Heart left ventricle (tissue), 16 donors: Measurements from ENCODE around the gene HOXA9. TPM values are rescaled to one million over a fixed set of nuclear protein-coding genes. Genes with fewer than 3 reads are reported as not detected.
A peak's percentile ranks its signal among the peaks of the same experiment; 100 is the strongest.

Source experiments
- ATAC-seq, 4 donors: fragments of 200-7000 bp; cut with Tn5 transposase; one replicate each; pipeline ENCODE4 v1.9.1; 2020 to 2022; ENCODE audit warnings: moderate library complexity in 4 of 4, mild to moderate bottlenecking in 3 of 4, moderate number of reproducible peaks in 1 of 4
- DNase-seq, 5 donors: peaks; one replicate each; pipeline ENCODE4 v3.0.0-alpha.2; 2020
- H3K27ac ChIP-seq, 12 donors: fragments of 200-600 bp; sonication (generic) in 4 of 12; one replicate each; pipeline versions ENCODE4 v1.5.0 to v1.8.0; 2016 to 2022; ENCODE audit warnings: mild to moderate bottlenecking in 2 of 12
- H3K27me3 ChIP-seq, 9 donors: fragments of 200-600 bp; sonication (generic) in 2 of 9; one replicate each; pipeline versions ENCODE4 v1.5.1 to v1.8.0; 2016 to 2022; ENCODE audit warnings: mild to moderate bottlenecking in 3 of 9
- H3K36me3 ChIP-seq, 9 donors: fragments of 200-600 bp; sonication (generic) in 2 of 9; one replicate each; pipeline versions ENCODE4 v1.5.0 to v1.8.0; 2018 to 2022; ENCODE audit warnings: mild to moderate bottlenecking in 2 of 9
- H3K4me1 ChIP-seq, 12 donors: fragments of 200-600 bp; sonication (generic) in 4 of 12; one replicate each; pipeline versions ENCODE4 v1.5.0 to v1.8.0; 2016 to 2022; ENCODE audit warnings: mild to moderate bottlenecking in 3 of 12
- H3K4me3 ChIP-seq, 12 donors: fragments of 200-600 bp; sonication (generic) in 4 of 12; one replicate each; pipeline versions ENCODE4 v1.5.0 to v1.8.0; 2017 to 2022; ENCODE audit warnings: mild to moderate bottlenecking in 9 of 12, moderate library complexity in 4 of 12
- H3K9me3 ChIP-seq, 12 donors: fragments of 200-600 bp; sonication (generic) in 4 of 12; one replicate each; pipeline versions ENCODE4 v1.5.0 to v1.8.0; 2016 to 2022; ENCODE audit warnings: mild to moderate bottlenecking in 1 of 12
- POLR2A ChIP-seq, 2 donors: fragments of 450-650 bp; IDR thresholded peaks; one replicate each; pipeline ENCODE4 v1.6.1; 2017; ENCODE audit warnings: antibody characterized with exemption in 2 of 2, mild to moderate bottlenecking in 2 of 2, moderate library complexity in 2 of 2
- WGBS, 4 donors: extraction: QIAGEN DNeasy Blood & Tissue Kit in 2 of 4; methylation state at CpG; one replicate each; pipeline versions ENCODE4 v1.1.5 to v1.1.7; 2013 to 2018; 5-methylcytosine and 5-hydroxymethylcytosine counted together
- intact Hi-C, 10 donors: fragments of 100-400 bp; cut with DNase I; formaldehyde crosslinking; loops; one replicate each; pipeline versions ENCODE4 v1.11.1 to v1.14.2; 2022
- polyA plus RNA-seq, 2 donors: library from polyadenylated mRNA; stranded (reverse); fragments of 200-250 nt; gene quantifications; one replicate each; pipeline ENCODE4 v1.2.3, GENCODE V29; 2013
- total RNA-seq, 9 donors: library from RNA; depleted of rRNA in 2 of 9; stranded (reverse); fragments of >200 nt in 2 of 9; fragmentation: NEBNext Ultra II Directional in 3 of 9; extraction: Animal tissue kit (Norgen Biotek cat#: 25700) in 3 of 9; gene quantifications; one replicate each; pipeline versions ENCODE4 v1.1.0 to v1.2.4, GENCODE V29; 2016 to 2023
- TF ChIP-seq, protein P1 (sequence below), 12 donors: fragments of 200-600 bp; sonication (generic) in 4 of 12; IDR thresholded peaks; one replicate each; pipeline versions ENCODE4 v1.5.0 to v1.8.0; 2018 to 2022; ENCODE audit warnings: antibody characterized with exemption in 12 of 12, mild to moderate bottlenecking in 5 of 12
- donor health status: ischemic (EF 13 %, LVEDD 7.1; RV severe dilation, severe dysfunction).
- donor health status: healthy with polysubstance abuse.
- donor health status: DM: no; HTN: yes; CAD: no.
- donor health status: DM: no; HTN: no; CAD: no.
- donor health status: ischemic (EF 25% LVEDD 6.9; RV normal size, moderate dysfunction).
- donor health status: ischemic (EF 25% LVEDD 5.7; RV mildly dilated, moderate dysfunction).
- donor health status: healthy.
- donor health status: DM: yes; HTN: yes; CAD: no.
- donor health status: ischemic (EF 35%, LVEDD 5.7; RV mildly dilated, moderate dysfunction).
- donor health status: nonischemic (EF 11% LVEDD 7.7; RV severe dilation, severe dysfunction).
- donor health status: DM: yes; HTN: yes; CAD: no.
- donor health status: PGD.
- donor health status: ischemic (EF 29% LVEDD 5.4; RV normal size, mild dysfunction).
- donor health status: nonischemic (EF 23%, LVEDD 6.1; RV moderate dilation, normal function).

The HOXA9 gene
- total and polyA plus RNA-seq, 11 donors = 0.29 TPM; not detected in 10

DNA sequence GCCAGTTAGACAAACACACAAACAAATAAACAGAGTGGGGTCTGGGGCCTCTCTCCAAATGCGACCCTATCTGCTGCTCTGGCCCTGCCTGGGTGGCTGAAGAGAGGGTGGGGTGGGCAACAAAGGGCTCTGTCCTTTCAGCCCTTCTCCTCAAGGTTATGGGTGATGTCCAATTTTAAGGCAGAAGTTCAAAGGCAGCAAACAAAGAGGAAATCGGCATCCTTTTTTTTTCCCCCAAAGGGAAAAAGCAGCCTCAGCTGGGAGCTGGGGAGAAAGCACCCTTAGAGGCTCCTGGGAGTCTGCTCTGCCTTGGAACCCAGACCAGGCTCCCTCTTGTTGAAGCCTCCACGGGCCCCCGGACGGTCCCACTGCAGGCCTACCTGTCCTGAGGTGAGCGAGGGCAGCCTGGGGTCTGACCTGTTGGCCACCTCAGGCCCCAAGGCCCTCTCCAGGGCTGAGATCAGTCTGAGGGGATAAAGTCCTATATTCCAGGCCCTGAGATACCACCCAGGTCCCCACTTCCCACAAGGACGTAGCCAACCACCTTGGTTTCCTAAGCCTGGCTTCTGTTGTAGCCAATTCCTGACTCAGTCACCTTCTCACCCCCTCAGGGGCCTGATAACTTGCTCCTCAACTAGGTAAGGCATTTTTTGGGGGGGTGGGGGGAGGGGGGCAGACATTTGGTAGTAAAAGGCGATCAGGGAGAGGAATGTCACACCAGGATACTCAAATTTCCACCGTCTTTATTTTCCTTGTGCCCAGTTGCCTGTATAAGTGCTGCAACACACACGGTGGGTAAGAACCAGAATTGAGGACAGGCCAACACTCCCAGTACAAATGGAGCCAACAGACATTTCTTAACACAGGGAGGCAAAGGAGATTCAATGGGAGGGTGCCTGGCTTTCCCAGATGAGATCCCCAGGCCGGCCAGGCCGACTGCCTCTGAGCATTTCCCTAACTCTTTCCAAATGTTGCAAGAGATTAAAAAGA lies 15.4 kb upstream of the HOXA9 start:
- no peaks in the 10 kb centered on the region for H3K36me3 ChIP-seq
- H3K9me3 ChIP-seq = no peaks in the 10 kb centered on the region
- H3K4me1 ChIP-seq = peaks cover 0 to 38% (median 26%) of the 10 kb centered on the region in 12 donors
- H3K4me3 ChIP-seq = no peak overlapping the region
- intact Hi-C loops = no loop called here
- no peak for ATAC-seq
- TF ChIP-seq POLR2A (IDR thresholded peaks at IDR 0.05) = no peak
- TF ChIP-seq, protein P1, sequence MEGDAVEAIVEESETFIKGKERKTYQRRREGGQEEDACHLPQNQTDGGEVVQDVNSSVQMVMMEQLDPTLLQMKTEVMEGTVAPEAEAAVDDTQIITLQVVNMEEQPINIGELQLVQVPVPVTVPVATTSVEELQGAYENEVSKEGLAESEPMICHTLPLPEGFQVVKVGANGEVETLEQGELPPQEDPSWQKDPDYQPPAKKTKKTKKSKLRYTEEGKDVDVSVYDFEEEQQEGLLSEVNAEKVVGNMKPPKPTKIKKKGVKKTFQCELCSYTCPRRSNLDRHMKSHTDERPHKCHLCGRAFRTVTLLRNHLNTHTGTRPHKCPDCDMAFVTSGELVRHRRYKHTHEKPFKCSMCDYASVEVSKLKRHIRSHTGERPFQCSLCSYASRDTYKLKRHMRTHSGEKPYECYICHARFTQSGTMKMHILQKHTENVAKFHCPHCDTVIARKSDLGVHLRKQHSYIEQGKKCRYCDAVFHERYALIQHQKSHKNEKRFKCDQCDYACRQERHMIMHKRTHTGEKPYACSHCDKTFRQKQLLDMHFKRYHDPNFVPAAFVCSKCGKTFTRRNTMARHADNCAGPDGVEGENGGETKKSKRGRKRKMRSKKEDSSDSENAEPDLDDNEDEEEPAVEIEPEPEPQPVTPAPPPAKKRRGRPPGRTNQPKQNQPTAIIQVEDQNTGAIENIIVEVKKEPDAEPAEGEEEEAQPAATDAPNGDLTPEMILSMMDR (IDR thresholded peaks at IDR 0.05) = no peak
- WGBS, 4 donors = 40 to 56% (median 40%) methylated on average over 8 to 12 of the region's 12 CpGs
- peak overlapping the region in 1 of 12 donors; percentile 91 for H3K27ac ChIP-seq
- peaks cover 85 to 100% (median 100%) of the 10 kb centered on the region in 9 donors for H3K27me3 ChIP-seq
- peak in 1 of 5 donors; percentile 57 for DNase-seq

DNA sequence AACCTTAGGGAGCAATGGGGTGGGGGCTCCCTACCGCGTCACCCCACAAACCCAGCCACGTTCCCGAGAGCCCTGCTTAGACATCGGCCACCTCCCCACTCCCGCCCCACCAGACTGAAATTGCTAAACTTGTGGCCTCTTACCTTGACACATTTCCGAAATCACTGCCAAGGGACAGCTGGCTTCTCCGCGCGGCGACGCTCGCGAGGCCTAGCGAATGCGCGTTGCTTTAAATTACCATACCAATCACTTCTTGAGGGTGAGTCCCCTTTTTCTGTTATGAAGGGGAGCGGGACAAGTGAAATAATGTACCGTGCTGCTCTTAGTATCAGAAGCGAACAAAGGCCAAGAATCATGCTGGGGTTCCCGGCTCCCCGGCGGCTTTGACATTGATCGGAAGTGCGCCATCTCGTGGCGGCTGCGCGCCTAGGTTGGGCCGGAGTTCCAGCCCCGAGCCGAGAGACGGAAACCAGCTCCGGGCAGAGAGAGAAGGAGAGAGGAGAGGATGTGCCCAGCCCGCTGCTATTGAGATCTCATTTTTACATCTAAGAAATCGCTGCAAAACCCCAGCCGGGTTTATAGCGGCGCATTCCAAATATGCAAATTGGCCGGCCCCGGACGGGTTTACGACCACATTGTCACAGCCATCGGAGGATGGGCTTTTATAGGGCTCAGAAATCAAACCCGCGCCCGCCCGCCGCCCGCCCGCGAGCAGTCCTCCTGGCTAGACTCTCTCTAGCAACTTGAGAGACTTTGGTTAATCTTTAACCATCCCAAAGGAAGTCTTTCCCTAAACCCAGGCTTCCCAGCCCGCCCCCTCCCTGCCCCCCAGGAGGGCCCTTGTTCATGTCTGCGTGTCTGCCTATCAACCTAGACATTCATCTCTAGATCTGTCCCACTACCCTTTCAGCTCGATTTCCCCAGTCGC lies 14.4 kb upstream of the HOXA9 start:
- DNase-seq = peak in 2 of 5 donors; percentile 63 to 79
- 6 to 9% (median 7%) methylated on average over 51 to 56 of the region's 56 CpGs for WGBS, 4 donors
- Histone ChIP-seq H3K9me3 (no peaks in the 10 kb centered on the region), H3K4me3 (peak overlapping the region in 1 of 12 donors; percentile 1), H3K27me3 (peaks cover 87 to 100% (median 100%) of the 10 kb centered on the region in 9 donors), H3K36me3 (no peaks in the 10 kb centered on the region), H3K4me1 (peaks cover 0 to 29% (median 23%) of the 10 kb centered on the region in 12 donors), H3K27ac (peak overlapping the region in 1 of 12 donors; percentile 91)
- ATAC-seq = peak in 3 of 4 donors; percentile 40 to 71 (median 68)
- TF ChIP-seq, protein P1 (IDR thresholded peaks at IDR 0.05) = peak; percentile 49 to 80 (median 70)
- no peak for TF ChIP-seq POLR2A (IDR thresholded peaks at IDR 0.05)
- intact Hi-C loops = loop anchor here in 1 of 10 donors (10.0 kb wide), 1 partner anchor 1315 kb away; no protein-coding TSS in a partner anchor

DNA sequence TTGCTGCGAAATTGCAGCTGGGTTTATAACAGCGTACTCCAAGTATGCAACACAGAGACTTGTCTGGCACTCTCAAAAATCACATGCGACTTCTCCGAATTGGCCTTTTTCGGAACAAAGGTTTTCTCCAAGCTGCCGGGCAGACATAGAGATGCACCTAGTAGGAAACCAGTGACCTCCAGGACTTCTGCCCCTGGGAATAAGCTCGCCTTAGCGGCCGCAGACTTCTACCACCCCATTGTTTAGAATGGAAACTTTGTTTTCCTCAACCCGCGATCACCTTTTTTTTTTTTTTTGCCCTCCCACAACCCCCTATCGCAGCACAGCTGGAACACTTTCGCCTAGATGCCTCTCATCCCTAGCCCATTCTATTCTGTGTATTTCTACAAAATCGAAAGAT lies 13.7 kb upstream of the HOXA9 start:
- H3K27ac ChIP-seq = peak overlapping the region in 1 of 12 donors; percentile 91
- 25 to 41% (median 32%) methylated on average over 14 of the region's 14 CpGs for WGBS, 4 donors
- intact Hi-C loops = loop anchor here in 1 of 10 donors (10.0 kb wide), 1 partner anchor 1314 kb away; no protein-coding TSS in a partner anchor
- no peak for ATAC-seq
- H3K36me3 ChIP-seq = no peaks in the 10 kb centered on the region
- no peak overlapping the region for H3K4me3 ChIP-seq
- H3K27me3 ChIP-seq = peaks cover 87 to 100% (median 100%) of the 10 kb centered on the region in 9 donors
- no peak for DNase-seq
- peaks cover 0 to 28% (median 21%) of the 10 kb centered on the region in 12 donors for H3K4me1 ChIP-seq
- no peaks in the 10 kb centered on the region for H3K9me3 ChIP-seq
- no peak for TF ChIP-seq POLR2A (IDR thresholded peaks at IDR 0.05)
- TF ChIP-seq, protein P1 (IDR thresholded peaks at IDR 0.05) = no peak
